GM12801 (cell line): Measurements from ENCODE around the gene TCF7L2.

Experiments
- TF ChIP-seq, protein P1 (sequence below): IDR thresholded peaks from one replicate; pipeline ENCODE4 v1.5.1; 2011; ENCODE audit warnings: control low read depth; ENCODE audit not compliant: insufficient read length; ENCODE audit errors: extremely low read depth

Gene TCF7L2

GRCh38 chr10:113042868-113043267, 92.8 kb downstream of the TCF7L2 start:
- TF ChIP-seq, protein P1, sequence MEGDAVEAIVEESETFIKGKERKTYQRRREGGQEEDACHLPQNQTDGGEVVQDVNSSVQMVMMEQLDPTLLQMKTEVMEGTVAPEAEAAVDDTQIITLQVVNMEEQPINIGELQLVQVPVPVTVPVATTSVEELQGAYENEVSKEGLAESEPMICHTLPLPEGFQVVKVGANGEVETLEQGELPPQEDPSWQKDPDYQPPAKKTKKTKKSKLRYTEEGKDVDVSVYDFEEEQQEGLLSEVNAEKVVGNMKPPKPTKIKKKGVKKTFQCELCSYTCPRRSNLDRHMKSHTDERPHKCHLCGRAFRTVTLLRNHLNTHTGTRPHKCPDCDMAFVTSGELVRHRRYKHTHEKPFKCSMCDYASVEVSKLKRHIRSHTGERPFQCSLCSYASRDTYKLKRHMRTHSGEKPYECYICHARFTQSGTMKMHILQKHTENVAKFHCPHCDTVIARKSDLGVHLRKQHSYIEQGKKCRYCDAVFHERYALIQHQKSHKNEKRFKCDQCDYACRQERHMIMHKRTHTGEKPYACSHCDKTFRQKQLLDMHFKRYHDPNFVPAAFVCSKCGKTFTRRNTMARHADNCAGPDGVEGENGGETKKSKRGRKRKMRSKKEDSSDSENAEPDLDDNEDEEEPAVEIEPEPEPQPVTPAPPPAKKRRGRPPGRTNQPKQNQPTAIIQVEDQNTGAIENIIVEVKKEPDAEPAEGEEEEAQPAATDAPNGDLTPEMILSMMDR, result no peak

- TF ChIP-seq, protein P1, result no peak
These were observed 94.1 kb downstream of the TCF7L2 start for GRCh38 chr10:113044016-113044755.

DNA sequence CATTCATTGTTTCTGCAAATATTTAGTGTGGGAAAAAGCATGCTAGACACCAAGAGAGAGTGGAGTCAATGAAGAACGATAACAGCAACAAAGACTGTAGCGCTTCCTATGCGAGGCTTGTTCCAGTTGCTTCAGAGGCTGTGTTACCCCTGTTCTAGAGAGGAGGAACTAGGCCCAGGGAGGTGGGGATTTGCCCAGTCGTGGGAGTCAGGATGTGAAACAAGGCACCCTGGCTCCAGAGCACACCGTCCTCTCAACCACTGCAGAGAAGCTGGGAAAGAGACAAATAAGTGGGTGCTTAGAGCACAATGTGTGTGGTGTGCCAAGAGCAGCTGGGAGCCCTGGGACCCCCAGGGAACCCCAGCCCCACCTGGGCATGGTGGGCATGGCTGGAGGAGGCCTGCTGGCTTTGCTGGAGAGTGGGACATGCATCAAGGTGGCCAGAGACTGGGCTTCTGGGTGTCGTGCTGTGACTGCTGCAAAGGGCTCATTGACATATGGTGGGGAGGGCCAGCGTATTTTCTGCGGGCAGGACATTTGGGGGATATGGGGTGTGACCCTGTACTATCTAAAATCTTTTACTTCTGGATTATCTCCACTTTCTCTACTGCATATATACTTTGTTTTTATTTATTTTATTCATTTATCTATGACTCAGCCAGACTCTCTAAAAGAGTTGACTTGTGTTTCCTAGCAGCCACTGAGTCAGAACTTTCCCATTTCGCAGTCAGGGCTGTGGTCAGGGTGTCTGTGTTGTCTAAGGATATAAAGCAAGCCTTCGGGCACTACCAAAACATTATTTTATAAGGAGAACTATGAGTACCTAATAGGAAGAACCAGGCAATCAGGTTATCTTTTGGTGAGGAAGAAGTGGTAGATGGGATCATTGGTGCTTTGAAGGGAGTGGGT, 95.4 kb downstream of the TCF7L2 start:
- TF ChIP-seq, protein P1, result no peak

- TF ChIP-seq, protein P1, result no peak
These were observed 97.1 kb downstream of the TCF7L2 start for GRCh38 chr10:113047151-113047550.

GRCh38 chr10:113047605-113047962, 97.5 kb downstream of the TCF7L2 start:
- TF ChIP-seq, protein P1, result no peak

GRCh38 chr10:113047963-113048781, 98.1 kb downstream of the TCF7L2 start:
- TF ChIP-seq, protein P1, result no peak

DNA sequence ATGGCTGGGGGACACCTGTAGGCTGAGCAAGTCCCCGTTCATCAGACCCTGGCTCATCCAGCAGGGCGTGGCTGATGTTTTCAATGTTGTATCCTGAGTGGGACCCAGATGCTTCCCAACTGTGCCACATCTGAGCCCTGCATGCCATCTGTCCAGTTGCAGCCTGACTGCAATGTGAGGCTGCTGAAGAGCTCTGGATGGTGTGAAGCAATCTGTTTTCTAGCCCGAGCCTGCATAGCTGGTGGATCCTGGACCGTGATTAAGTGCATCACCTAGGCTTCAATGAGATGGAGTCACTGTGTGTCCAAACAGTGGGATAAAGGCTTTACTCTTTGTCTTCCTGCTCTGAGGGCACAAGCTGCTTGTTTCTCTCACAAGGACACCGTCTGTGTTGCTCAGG, 99.8 kb downstream of the TCF7L2 start:
- TF ChIP-seq, protein P1, result no peak
